GM18519 (cell line): ENCODE measurements around the gene ARL6IP5.
A peak's percentile ranks its signal among the peaks of the same experiment; 100 is the strongest.

Source experiments
- ATAC-seq: cut with Tn5 transposase; IDR thresholded peaks from one replicate; pipeline ENCODE4 v1.9.1; 2021; ENCODE audit warnings: mild to moderate bottlenecking, moderate library complexity; ENCODE audit not compliant: unreplicated experiment, low FRiP score

Gene ARL6IP5

DNA sequence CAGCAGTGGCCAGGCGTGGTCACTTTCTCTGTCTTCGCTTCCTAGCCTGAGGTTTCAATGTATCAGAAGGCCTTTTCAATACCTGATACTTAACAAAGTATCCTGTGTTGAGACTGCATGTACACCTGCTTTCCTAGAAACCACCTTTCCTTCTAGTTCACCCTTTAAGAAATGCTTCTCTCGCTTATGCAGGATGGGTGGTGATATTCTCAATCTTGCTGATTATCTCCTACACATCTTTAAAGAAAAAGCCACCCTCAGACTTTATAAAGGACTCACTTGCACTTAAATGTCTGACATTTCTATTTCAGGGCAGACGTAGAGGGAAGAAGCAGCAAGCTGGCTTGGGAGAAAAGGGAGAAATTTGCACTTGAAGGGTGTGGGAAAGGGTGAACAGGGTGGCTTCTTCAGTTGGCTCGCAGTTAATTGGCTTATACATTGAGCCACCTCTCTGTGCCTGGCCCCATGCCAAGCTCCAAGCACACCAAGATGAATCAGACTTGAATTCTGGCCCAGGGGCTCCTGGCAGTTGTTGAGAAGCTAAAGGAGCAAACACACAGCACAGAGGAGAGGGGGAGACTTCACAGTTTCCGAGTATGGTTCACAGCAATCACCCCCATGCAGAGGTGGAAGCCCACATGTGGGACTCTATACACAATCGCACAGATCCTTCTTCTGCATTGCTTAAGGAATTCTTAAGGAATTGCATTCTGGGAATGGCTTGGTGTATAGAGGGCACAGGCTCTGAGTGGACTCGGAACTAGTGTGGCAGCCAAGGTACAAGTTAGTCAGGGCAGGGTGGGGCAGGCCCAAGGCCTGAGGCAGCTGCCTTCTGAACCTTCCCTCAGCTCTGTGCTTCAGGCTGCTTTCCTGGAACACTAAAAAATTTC is 1.3 kb downstream of the ARL6IP5 start:
- ATAC-seq = no peak

DNA sequence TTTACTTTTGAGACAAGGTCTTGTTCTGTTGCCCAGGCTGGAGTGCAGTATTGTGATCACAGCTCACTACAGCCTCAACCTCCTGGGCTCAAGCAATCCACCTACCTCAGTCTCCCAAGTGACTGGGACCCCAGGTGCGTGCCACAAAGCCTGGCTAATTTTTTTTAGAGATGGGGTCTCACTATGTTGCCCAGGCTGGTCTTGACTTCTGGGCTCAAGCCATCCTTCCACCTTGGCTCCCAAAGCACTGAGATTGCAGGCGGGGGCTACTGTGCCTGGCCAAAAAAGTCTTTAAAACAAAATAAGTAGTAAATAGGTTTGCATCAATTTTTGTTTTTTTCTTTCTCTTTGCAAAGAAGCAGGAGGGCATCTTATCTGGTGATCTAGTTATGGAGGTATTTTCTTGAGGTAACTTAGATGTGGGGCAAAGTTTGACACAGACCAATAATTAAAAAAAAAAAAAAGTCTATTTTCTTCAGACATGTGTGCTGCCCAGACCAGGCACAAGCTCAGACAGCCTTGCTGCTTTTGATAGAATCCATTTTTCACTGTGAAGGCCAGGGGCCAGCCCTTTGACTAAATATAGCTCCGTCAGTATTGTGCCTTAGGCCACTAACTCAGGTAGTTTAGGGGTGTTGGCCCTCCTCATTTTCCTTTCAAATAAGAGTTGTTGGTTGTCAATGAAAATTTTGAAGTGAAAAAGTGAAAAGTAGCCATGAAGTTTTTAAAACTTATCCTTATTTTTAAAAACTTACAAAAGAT is 2.5 kb downstream of the ARL6IP5 start:
- no peak for ATAC-seq

GRCh38 chr3:69088063-69088462 is 3.3 kb downstream of the ARL6IP5 start:
- ATAC-seq = no peak

DNA sequence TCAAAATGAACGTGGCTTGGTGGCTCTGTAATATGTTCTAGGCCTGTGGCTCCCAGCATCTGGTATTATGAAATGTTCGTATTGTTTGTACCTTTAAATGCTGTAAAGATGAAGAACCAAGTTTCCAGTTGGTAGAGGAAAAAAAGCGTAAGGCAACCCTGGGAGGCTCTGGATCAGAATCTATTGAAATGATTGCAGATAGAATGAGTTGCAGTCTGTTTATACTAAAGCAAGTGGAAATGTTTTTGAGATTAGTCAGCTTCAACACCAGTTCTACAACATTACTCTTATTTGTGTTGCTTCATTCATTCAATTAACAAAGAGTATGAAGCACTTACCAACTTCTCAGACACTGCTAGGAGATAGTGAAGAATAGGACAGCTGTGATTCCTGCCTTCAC is 5.3 kb downstream of the ARL6IP5 start:
- ATAC-seq = no peak

DNA sequence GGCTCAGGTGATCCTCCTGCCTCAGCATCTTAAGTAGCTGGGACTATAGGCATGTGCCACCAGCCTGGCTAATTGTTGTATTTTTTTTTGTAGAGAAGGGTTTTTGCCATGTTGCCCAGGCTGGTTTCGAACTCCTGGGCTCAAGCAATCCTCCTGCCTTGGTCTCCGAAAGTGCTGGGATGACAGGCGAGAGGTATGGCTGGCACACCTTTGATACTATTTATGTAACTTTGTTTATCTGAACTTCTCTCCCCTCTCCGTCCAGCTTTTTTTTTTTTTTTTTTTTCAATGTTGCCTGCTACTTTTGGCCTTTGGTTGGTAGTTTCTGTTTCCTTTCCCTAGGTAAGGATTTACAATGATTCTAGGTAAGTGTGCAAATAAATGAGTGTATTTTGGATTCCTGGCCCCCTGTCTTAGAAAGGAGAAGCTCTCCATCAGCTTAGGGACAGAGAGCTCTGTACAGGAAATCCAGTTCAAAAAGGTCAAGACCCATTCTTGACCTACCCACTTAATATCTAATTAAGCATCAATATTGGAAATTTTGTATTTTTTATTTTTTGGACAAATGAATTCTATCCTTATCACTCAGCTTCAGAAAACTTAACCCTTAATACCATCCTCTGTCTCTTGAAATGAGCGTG is 6.8 kb downstream of the ARL6IP5 start:
- ATAC-seq = no peak

- peak; percentile 72 for ATAC-seq
These were observed 7.3 kb downstream of the ARL6IP5 start for GRCh38 chr3:69092030-69092516.

- no peak for ATAC-seq
These were observed 9.9 kb downstream of the ARL6IP5 start for GRCh38 chr3:69094467-69095205.

GRCh38 chr3:69095636-69096035 is 10.9 kb downstream of the ARL6IP5 start:
- ATAC-seq = no peak

DNA sequence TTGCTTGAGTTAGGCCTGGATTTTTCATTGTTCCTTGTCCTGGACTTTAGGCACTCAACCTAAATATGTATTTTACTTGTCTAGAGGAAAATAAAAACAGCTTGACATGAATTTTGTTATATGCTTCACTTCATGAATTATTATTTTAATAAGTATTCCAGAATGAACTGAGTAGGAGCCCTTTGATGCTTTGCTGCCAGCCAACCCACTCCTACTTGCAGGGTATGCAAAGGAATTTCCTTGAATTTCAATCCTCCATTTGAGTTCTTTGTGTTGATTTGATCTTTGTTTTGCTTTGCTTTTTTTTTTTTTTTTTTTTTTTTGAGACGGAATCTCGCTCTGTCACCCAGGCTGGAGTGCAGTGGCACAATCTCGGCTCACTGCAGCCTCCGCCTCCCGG is 11.6 kb downstream of the ARL6IP5 start:
- ATAC-seq = no peak

- no peak for ATAC-seq
These were observed 12.8 kb downstream of the ARL6IP5 start for GRCh38 chr3:69097407-69098086.

- no peak for ATAC-seq
These were observed 14.8 kb downstream of the ARL6IP5 start for GRCh38 chr3:69099576-69099975.

- no peak for ATAC-seq
These were observed 17.6 kb downstream of the ARL6IP5 start for GRCh38 chr3:69102384-69102783.

DNA sequence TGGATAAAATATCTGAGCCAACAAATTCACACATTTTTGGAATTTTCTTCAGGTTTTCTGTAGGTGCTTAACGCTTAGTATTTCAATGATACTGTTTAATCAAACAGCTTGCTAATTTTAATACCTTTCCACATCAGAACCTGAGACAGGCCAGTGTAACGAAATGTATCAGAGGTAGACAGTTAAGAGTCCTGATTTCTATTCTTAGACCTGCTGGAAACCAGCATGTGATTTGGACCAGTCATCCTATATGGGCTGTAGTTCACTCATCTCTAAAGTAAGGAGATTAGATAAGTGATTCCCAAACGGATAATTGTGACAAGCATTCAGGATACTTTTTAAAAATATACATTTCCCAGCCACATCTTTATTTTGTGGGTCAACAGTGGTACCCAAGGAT is 18.4 kb downstream of the ARL6IP5 start:
- no peak for ATAC-seq

DNA sequence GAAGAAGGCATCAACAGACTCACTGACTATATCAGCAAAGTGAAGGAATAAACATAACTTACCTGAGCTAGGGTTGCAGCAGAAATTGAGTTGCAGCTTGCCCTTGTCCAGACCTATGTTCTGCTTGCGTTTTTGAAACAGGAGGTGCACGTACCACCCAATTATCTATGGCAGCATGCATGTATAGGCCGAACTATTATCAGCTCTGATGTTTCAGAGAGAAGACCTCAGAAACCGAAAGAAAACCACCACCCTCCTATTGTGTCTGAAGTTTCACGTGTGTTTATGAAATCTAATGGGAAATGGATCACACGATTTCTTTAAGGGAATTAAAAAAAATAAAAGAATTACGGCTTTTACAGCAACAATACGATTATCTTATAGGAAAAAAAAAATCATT is 19.8 kb downstream of the ARL6IP5 start:
- no peak for ATAC-seq

DNA sequence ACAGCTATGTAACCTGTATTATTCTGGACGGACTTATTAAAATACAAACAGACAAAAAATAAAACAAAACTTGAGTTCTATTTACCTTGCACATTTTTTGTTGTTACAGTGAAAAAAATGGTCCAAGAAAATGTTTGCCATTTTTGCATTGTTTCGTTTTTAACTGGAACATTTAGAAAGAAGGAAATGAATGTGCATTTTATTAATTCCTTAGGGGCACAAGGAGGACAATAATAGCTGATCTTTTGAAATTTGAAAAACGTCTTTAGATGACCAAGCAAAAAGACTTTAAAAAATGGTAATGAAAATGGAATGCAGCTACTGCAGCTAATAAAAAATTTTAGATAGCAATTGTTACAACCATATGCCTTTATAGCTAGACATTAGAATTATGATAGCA is 20.6 kb downstream of the ARL6IP5 start:
- no peak for ATAC-seq

DNA sequence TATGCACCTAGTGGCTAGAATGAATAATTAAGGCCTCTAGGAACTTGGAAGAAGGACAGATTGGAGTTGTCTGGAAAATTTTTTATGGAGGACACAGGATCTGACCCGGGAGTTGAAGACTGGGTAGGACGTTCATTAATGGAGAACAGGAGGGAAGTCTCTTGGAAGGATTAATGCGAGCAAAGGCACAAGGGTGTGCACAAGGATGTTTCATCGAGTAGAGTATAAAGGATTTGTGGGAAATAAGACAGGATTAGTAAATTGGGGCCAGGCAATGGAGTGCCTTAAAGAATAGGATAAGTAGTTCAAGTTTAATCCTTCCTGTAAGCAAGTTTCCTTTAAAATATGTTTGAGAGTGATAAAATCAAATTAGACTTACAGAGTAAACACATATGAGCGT is 23.1 kb downstream of the ARL6IP5 start:
- no peak for ATAC-seq

DNA sequence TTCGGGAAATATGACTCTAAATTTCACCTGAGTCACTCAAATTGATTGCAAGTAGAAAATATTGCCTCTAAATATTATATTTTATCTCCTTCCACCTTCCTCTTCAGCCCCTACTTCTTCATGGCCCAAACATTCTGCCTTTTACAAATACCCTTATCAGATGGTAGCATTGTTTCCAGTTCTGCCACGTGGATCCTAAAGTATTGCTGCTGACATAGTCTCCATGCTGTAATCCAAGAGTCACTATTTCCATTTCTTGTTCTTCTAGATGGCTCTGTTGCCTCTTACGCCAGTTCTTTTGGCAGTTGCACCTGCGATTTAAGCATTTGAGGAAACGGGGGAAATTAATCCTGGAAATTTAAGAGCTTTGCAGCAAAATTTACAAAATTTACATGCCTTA is 24.1 kb downstream of the ARL6IP5 start:
- ATAC-seq = no peak

DNA sequence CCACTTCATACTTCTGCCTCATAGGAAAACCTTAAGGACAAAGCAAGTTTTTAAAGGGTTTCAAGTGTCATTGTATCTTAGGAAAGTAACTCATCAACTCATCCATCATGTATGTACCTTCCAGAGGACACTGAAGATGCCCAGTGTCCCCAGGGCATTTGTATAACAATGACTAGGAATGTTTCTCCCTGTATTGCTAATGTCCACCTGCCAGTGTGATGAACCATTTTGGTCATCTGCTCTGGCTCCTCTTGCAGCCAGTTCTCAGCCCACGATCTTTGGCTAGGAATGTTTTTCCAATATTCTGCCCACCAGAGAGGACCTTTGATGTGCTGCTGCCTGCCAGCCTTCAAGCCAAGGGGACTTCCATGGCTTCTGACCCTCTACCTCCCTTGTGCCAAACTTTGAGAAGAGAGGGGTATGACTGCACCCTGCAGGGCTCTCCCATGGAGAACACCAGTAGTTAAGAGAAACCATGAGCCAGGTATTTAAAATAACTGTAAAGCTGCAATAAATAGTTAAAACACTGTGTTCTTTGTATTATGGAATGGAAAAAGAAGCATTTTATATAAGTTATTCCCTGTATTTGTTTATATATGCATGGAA is 26.3 kb downstream of the ARL6IP5 start:
- no peak for ATAC-seq

DNA sequence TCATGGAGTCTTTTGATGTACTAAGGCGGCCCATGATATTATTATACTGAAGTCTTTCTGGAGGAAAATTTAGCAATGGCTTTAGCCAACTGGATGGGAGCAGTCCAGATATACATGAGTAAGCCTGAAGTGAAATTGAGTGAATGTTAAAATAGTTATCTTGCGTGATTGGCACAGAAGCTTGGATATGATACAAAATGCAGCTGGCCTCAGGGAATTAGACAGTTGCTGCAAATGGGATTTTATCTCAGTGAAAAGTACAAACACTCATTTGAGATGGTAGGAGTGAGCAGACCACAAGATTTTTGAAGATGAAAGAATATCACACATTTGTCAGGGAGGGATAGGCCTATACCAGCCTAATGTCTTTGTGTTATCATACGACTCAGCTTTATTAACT is 28.8 kb downstream of the ARL6IP5 start:
- no peak for ATAC-seq

GRCh38 chr3:69115731-69116130 is 31.0 kb downstream of the ARL6IP5 start:
- ATAC-seq = no peak
